ENCODE results near the gene SOX13.

GRCh38 chr1:204110894-204111633 lies 38.1 kb downstream of the SOX13 start:
- no peak for TF ChIP-seq POLR2AphosphoS5 (IDR thresholded peaks at IDR 0.05; ENCODE audit: borderline replicate concordance, low read depth, low read length)
- no peak for TF ChIP-seq EZH2 (IDR thresholded peaks at IDR 0.05)
